K562 (cell line): ENCODE data around the gene B3GAT1. TPM values are rescaled to one million over a fixed set of nuclear protein-coding genes. Genes with fewer than 3 reads are reported as not detected.

ENCODE experiments used
- CREB1 ChIP-seq, 2 experiments: sonication (generic) in 1 of 2; formaldehyde crosslinking in 1 of 2; IDR thresholded peaks; 2 replicates each; pipeline versions ENCODE4 v1.6.1 to v1.8.0; 2012 to 2022; ENCODE audit warnings: inconsistent platforms in 1 of 2, mild to moderate bottlenecking in 1 of 2, missing genetic modification reagents in 1 of 2, moderate library complexity in 1 of 2
- FOXP1 ChIP-seq: sonication (generic); formaldehyde crosslinking; IDR thresholded peaks from 2 replicates; pipeline ENCODE4 v1.8.0; 2022; ENCODE audit warnings: mild to moderate bottlenecking, missing genetic modification reagents
- HDAC1 ChIP-seq, 2 experiments: fragments of 450-650 bp; IDR thresholded peaks; 2 replicates each; pipeline ENCODE4 v1.6.1; 2016 to 2017; ENCODE audit warnings: inconsistent platforms in 1 of 2, mild to moderate bottlenecking in 1 of 2, moderate library complexity in 1 of 2
- LCOR ChIP-seq: sonication (generic); formaldehyde crosslinking; IDR thresholded peaks from 2 replicates; pipeline ENCODE4 v1.8.0; 2022; ENCODE audit warnings: mild to moderate bottlenecking, missing genetic modification reagents
- MXI1 ChIP-seq: IDR thresholded peaks from 2 replicates; pipeline ENCODE4 v1.6.1; 2011; ENCODE audit warnings: low read depth, mild to moderate bottlenecking, improper control_type of control experiment, low read length
- NRF1 ChIP-seq, 2 experiments: fragments of 450-650 bp; IDR thresholded peaks in 1 of 2; conservative IDR thresholded peaks in 1 of 2; 2 replicates each; pipeline ENCODE4 v1.6.1; 2014; ENCODE audit warnings: mild to moderate bottlenecking in 2 of 2
- RBBP5 ChIP-seq: fragments of 200-600 bp; sonication (generic); IDR thresholded peaks from 2 replicates; pipeline ENCODE4 v1.6.1; 2012; ENCODE audit warnings: borderline replicate concordance, mild to moderate bottlenecking, low read length, control low read depth, inconsistent platforms; ENCODE audit not compliant: insufficient read depth, poor library complexity, severe bottlenecking
- RBM25 ChIP-seq: fragments of 200-400 bp; formaldehyde crosslinking; IDR thresholded peaks from 2 replicates; pipeline ENCODE4 v1.6.1; 2018; ENCODE audit warnings: low read length, low read depth, moderate library complexity; ENCODE audit not compliant: severe bottlenecking
- YY1 ChIP-seq, 3 experiments: IDR thresholded peaks; 2 replicates each; pipeline ENCODE4 v1.6.1; 2011; ENCODE audit warnings: low read length in 2 of 3, mild to moderate bottlenecking in 2 of 3, moderate library complexity in 2 of 3, borderline replicate concordance in 1 of 3, control low read depth in 1 of 3, low read depth in 1 of 3; ENCODE audit not compliant: insufficient read depth in 3 of 3, insufficient replicate concordance in 2 of 3, control insufficient read depth in 1 of 3, insufficient read length in 1 of 3; ENCODE audit errors: extremely low read depth in 1 of 3
- ZNF212 ChIP-seq: fragments of 450-650 bp; formaldehyde crosslinking; IDR thresholded peaks from 2 replicates; pipeline ENCODE4 v1.4.0; 2020; ENCODE audit warnings: mild to moderate bottlenecking
- ZNF282 ChIP-seq: sonication (generic); formaldehyde crosslinking; IDR thresholded peaks from 2 replicates; pipeline ENCODE4 v1.8.1; 2023; ENCODE audit warnings: missing genetic modification reagents
- ZNF41 ChIP-seq: fragments of 250-450 bp; sonication (Bioruptor Pico); conservative IDR thresholded peaks from 2 replicates; pipeline ENCODE4 v1.4.0; 2020; ENCODE audit warnings: mild to moderate bottlenecking
- ZNF586 ChIP-seq: fragments of 450-650 bp; formaldehyde crosslinking; conservative IDR thresholded peaks from 2 replicates; pipeline ENCODE4 v1.4.0; 2020; ENCODE audit warnings: mild to moderate bottlenecking, moderate library complexity
- polyA plus RNA-seq, 8 experiments: library from polyadenylated mRNA; depleted of rRNA in 4 of 8; stranded (reverse) in 5 of 8; unstranded in 3 of 8; fragments of >200 nt; fragmentation: Nextera tagmentation in 2 of 8; fragmentation: Illumina TruSeq in 1 of 8; extraction: Ambion mirVana in 2 of 8; extraction: Trizol in 1 of 8; gene quantifications; 2 replicates each; pipeline versions ENCODE4 v1.2.1 to v1.2.3, GENCODE V29; 2011 to 2014; ENCODE audit warnings: inconsistent platforms in 1 of 8, missing spikeins in 1 of 8
- total RNA-seq, 7 experiments: library from RNA; depleted of rRNA in 6 of 7; stranded (reverse); fragments of >200 nt in 6 of 7; fragmentation: Illumina TruSeq in 2 of 7; extraction: Trizol in 2 of 7; gene quantifications; 2 replicates each; pipeline versions ENCODE4 v1.2.1 to v1.2.3, GENCODE V29; 2011 to 2021; ENCODE audit warnings: low replicate concordance in 1 of 7
- TF ChIP-seq, protein P1 (sequence below): fragments of 200-400 bp; formaldehyde crosslinking; IDR thresholded peaks from 2 replicates; pipeline ENCODE4 v1.6.1; 2017; ENCODE audit warnings: mild to moderate bottlenecking, low read depth, low read length, moderate library complexity
- TF ChIP-seq, protein P2 (sequence below): sonication (generic); formaldehyde crosslinking; IDR thresholded peaks from 2 replicates; pipeline ENCODE4 v1.8.1; 2023; ENCODE audit warnings: mild to moderate bottlenecking, missing genetic modification reagents
- TF ChIP-seq, protein P3 (sequence below): sonication (generic); formaldehyde crosslinking; IDR thresholded peaks from 2 replicates; pipeline ENCODE4 v1.5.0; 2020; ENCODE audit warnings: missing genetic modification reagents
- TF ChIP-seq, protein P4 (sequence below): sonication (generic); formaldehyde crosslinking; IDR thresholded peaks from 2 replicates; pipeline ENCODE4 v1.8.0; 2022; ENCODE audit warnings: mild to moderate bottlenecking, missing genetic modification reagents
- TF ChIP-seq, protein P5 (sequence below), 2 experiments: IDR thresholded peaks; 2 replicates each; pipeline ENCODE4 v1.6.1; 2011; ENCODE audit warnings: borderline replicate concordance in 1 of 2, control low read depth in 1 of 2, low read depth in 1 of 2, low read length in 1 of 2, mild to moderate bottlenecking in 1 of 2, mixed read lengths in 1 of 2, moderate library complexity in 1 of 2; ENCODE audit not compliant: insufficient read depth in 1 of 2, insufficient read length in 1 of 2, poor library complexity in 1 of 2, severe bottlenecking in 1 of 2; ENCODE audit errors: extremely low read depth in 1 of 2

B3GAT1 gene
- total and polyA plus RNA-seq, 9 of the 15 experiments (the other 6 are each of a cell fraction or from before 2014, with no cell fraction given): 0.01 to 0.53 (median 0.14) TPM; not detected in 1

DNA sequence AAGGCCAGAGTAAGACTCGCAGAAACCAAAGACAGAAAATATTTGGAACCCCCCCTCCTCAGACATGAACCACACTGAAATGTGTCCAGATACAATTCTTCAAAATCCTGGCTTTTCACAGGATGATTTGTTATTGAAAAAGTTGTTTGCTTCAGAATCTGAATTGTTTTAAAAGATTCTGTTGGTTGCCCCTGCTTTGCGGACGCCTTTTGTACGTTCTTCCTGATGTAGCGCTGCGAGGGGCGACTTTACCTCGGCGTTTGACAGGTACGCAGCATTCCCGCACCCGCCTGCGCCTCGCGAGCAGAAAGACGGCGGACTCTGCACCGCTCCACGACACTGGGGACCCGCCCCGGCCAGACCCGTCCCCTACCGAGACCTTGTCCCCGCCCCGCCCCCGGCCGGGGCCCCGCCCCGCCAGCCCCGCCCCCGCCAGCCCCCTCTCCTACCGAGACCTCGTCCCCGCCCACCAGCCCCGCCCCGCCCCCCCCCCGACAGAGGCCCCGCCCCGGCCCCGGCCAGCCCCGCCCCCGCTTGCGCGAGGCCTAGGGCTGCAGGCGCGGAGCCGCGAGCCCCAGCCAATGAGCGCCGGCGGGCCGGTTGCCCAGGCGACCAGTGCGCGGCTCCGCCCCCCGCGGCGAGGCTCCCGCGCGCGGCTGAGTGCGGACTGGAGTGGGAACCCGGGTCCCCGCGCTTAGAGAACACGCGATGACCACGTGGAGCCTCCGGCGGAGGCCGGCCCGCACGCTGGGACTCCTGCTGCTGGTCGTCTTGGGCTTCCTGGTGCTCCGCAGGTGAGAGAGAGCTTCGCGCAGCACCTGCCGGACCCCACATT lies 80.5 kb downstream of the B3GAT1 start, which contains the start of gene GLB1L2 (continued):
- TF ChIP-seq, protein P1, sequence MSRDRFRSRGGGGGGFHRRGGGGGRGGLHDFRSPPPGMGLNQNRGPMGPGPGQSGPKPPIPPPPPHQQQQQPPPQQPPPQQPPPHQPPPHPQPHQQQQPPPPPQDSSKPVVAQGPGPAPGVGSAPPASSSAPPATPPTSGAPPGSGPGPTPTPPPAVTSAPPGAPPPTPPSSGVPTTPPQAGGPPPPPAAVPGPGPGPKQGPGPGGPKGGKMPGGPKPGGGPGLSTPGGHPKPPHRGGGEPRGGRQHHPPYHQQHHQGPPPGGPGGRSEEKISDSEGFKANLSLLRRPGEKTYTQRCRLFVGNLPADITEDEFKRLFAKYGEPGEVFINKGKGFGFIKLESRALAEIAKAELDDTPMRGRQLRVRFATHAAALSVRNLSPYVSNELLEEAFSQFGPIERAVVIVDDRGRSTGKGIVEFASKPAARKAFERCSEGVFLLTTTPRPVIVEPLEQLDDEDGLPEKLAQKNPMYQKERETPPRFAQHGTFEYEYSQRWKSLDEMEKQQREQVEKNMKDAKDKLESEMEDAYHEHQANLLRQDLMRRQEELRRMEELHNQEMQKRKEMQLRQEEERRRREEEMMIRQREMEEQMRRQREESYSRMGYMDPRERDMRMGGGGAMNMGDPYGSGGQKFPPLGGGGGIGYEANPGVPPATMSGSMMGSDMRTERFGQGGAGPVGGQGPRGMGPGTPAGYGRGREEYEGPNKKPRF: no peak
- TF ChIP-seq YY1 (IDR thresholded peaks at IDR 0.05; ENCODE audit: borderline replicate concordance in 1 of 3, control insufficient read depth in 1 of 3, extremely low read depth in 1 of 3, insufficient read depth in 3 of 3, insufficient read length in 1 of 3, insufficient replicate concordance in 2 of 3, low read depth in 1 of 3, low read length in 2 of 3): peak in 1 of 3 experiments; percentile 24
- TF ChIP-seq HDAC1 (IDR thresholded peaks at IDR 0.05): peak in 1 of 2 experiments; percentile 39; a peak in 1 of 4 replicates
- TF ChIP-seq MXI1: peak; percentile 58; the same call in 1 of the 2 replicates
- TF ChIP-seq ZNF282 (CRISPR knock-in tag): peak; percentile 86; the same call in 1 of the 2 replicates
- TF ChIP-seq, protein P2, sequence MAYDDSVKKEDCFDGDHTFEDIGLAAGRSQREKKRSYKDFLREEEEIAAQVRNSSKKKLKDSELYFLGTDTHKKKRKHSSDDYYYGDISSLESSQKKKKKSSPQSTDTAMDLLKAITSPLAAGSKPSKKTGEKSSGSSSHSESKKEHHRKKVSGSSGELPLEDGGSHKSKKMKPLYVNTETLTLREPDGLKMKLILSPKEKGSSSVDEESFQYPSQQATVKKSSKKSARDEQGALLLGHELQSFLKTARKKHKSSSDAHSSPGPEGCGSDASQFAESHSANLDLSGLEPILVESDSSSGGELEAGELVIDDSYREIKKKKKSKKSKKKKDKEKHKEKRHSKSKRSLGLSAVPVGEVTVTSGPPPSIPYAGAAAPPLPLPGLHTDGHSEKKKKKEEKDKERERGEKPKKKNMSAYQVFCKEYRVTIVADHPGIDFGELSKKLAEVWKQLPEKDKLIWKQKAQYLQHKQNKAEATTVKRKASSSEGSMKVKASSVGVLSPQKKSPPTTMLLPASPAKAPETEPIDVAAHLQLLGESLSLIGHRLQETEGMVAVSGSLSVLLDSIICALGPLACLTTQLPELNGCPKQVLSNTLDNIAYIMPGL (CRISPR knock-in tag): peak; percentile 86; the same call in 1 of the 2 replicates
- no peak for TF ChIP-seq ZNF212 (CRISPR knock-in tag)
- TF ChIP-seq NRF1 (conservative IDR thresholded peaks at IDR 0.05 in 1 of 2, IDR thresholded peaks at IDR 0.05 in 1 of 2): peak; percentile 29 to 34; a peak in 3 of 4 replicates
- TF ChIP-seq, protein P3, sequence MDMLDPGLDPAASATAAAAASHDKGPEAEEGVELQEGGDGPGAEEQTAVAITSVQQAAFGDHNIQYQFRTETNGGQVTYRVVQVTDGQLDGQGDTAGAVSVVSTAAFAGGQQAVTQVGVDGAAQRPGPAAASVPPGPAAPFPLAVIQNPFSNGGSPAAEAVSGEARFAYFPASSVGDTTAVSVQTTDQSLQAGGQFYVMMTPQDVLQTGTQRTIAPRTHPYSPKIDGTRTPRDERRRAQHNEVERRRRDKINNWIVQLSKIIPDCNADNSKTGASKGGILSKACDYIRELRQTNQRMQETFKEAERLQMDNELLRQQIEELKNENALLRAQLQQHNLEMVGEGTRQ (CRISPR knock-in tag): peak; percentile 41
- no peak for TF ChIP-seq ZNF41 (CRISPR knock-in tag)
- TF ChIP-seq, protein P4, sequence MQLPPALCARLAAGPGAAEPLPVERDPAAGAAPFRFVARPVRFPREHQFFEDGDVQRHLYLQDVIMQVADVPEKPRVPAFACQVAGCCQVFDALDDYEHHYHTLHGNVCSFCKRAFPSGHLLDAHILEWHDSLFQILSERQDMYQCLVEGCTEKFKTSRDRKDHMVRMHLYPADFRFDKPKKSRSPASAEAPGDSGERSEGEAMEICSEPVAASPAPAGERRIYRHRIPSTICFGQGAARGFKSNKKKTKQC: peak; percentile 97
- TF ChIP-seq RBBP5: peak; percentile 30
- TF ChIP-seq CREB1 (IDR thresholded peaks at IDR 0.05): no peak
- TF ChIP-seq CREB1 (CRISPR knock-in tag; IDR thresholded peaks at IDR 0.05): peak; percentile 54; the same call in 1 of the 2 replicates
- TF ChIP-seq ZNF586 (CRISPR knock-in tag): no peak
- TF ChIP-seq, protein P5, sequence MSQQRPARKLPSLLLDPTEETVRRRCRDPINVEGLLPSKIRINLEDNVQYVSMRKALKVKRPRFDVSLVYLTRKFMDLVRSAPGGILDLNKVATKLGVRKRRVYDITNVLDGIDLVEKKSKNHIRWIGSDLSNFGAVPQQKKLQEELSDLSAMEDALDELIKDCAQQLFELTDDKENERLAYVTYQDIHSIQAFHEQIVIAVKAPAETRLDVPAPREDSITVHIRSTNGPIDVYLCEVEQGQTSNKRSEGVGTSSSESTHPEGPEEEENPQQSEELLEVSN (IDR thresholded peaks at IDR 0.05; ENCODE audit: borderline replicate concordance in 1 of 2, extremely low read depth in 1 of 2, insufficient read depth in 1 of 2, insufficient read length in 1 of 2, low read depth in 1 of 2, low read length in 1 of 2, poor library complexity in 1 of 2, severe bottlenecking in 1 of 2): peak; percentile 97 to 99
- peak; percentile 93 for TF ChIP-seq LCOR (CRISPR knock-in tag)
- peak; percentile 94 for TF ChIP-seq RBM25
- TF ChIP-seq FOXP1 (CRISPR knock-in tag): peak; percentile 95
